GM18526 (cell line): Measurements from ENCODE around the gene TRIM33.

Source experiments
- POLR2A ChIP-seq: IDR thresholded peaks from 3 replicates; pipeline ENCODE4 v1.6.1; 2011; ENCODE audit not compliant: insufficient read length; ENCODE audit errors: extremely low read depth

The TRIM33 gene

GRCh38 chr1:114511032-114511785 is at the start of gene TRIM33:
TSS of gene TRIM33 (minus strand) at chr1:114511203. CDS start at chr1:114511076, 127 bp downstream.
- TF ChIP-seq POLR2A, result peak; percentile 97

GRCh38 chr1:114559356-114559755 is 48.4 kb upstream of the TRIM33 start:
- no peak for TF ChIP-seq POLR2A

GRCh38 chr1:114558544-114558943 is 47.5 kb upstream of the TRIM33 start:
- no peak for TF ChIP-seq POLR2A

GRCh38 chr1:114554577-114554976 is 43.6 kb upstream of the TRIM33 start:
- TF ChIP-seq POLR2A, result no peak

- TF ChIP-seq POLR2A, result no peak
Measured at GRCh38 chr1:114552106-114552639, 41.2 kb upstream of the TRIM33 start.

- no peak for TF ChIP-seq POLR2A
Measured at GRCh38 chr1:114551400-114551799, 40.4 kb upstream of the TRIM33 start.

GRCh38 chr1:114550336-114550735 is 39.3 kb upstream of the TRIM33 start:
- TF ChIP-seq POLR2A, result no peak

- no peak for TF ChIP-seq POLR2A
Measured at GRCh38 chr1:114549137-114549536, 38.1 kb upstream of the TRIM33 start.

GRCh38 chr1:114547076-114547475 is 36.1 kb upstream of the TRIM33 start:
- TF ChIP-seq POLR2A, result no peak

- TF ChIP-seq POLR2A, result no peak
Measured at GRCh38 chr1:114545796-114546195, 34.8 kb upstream of the TRIM33 start.

- TF ChIP-seq POLR2A, result no peak
Measured at GRCh38 chr1:114545315-114545714, 34.3 kb upstream of the TRIM33 start.

GRCh38 chr1:114540821-114541220 is 29.8 kb upstream of the TRIM33 start:
- no peak for TF ChIP-seq POLR2A

GRCh38 chr1:114540272-114540671 is 29.3 kb upstream of the TRIM33 start:
- TF ChIP-seq POLR2A, result no peak

GRCh38 chr1:114536043-114536442 is 25.0 kb upstream of the TRIM33 start:
- TF ChIP-seq POLR2A, result no peak

- TF ChIP-seq POLR2A, result no peak
Measured at GRCh38 chr1:114535401-114535800, 24.4 kb upstream of the TRIM33 start.

GRCh38 chr1:114531094-114531493 is 20.1 kb upstream of the TRIM33 start:
- TF ChIP-seq POLR2A, result no peak

GRCh38 chr1:114530224-114530623 is 19.2 kb upstream of the TRIM33 start:
- TF ChIP-seq POLR2A, result no peak
